ENCODE data around the gene ITPRIP. TPM values are rescaled to one million over a fixed set of nuclear protein-coding genes. Genes with fewer than 3 reads are reported as not detected.

The ITPRIP gene
- polyA plus RNA-seq, 1 of the 3 experiments (the other 2 are of a cell fraction) = 22.1 TPM

DNA sequence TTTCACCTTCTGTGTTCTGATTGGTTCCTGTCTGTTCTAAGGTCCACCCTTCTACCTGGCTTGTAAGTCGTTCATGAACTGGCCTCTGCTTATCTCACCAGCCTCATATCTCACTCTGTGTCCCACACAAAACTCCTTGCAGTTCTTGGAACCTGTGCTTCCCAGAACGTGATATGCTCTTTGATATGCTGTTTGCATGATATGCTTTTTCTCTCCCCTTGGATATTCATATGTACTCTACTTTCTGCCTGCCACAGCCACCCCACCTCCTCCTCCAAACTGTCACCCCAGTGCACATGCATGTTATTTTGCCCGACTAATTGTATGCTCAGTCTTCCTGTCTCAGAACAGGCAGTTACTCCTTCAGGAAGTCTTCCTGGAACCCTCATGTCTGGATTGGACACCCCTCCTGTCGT, 1.9 kb upstream of the ITPRIP start:
- H3K4me1 ChIP-seq (ENCODE audit: control insufficient read depth in 1 of 2, insufficient read depth in 2 of 2, low read depth in 1 of 2, low read length in 1 of 2) = peaks cover 16 to 20% of the 10 kb centered on the region in 2 experiments; a peak in 2 of 4 replicates
- H3K4me2 ChIP-seq = peak overlapping the region; percentile 76; the same call in 1 of the 2 replicates
- no peaks in the 10 kb centered on the region for H3K36me3 ChIP-seq (replicated peaks in 1 of 2; ENCODE audit: control insufficient read depth in 1 of 2, insufficient read depth in 2 of 2, low read length in 1 of 2)
- H3K27ac ChIP-seq (ENCODE audit: low read depth in 2 of 2, low read length in 1 of 2) = peak overlapping the region in 1 of 2 experiments; percentile 98; a peak in 2 of 4 replicates
- no peak overlapping the region for H2AFZ ChIP-seq (ENCODE audit: low read depth)
- ChIA-PET POLR2A (no interaction called here), CTCF (interaction anchor here (7.7 kb wide), 1 partner anchor 34 kb away, joined by 38 read pairs; no protein-coding TSS in a partner anchor)
- TF ChIP-seq FOXM1 (IDR thresholded peaks at IDR 0.05; ENCODE audit: low read depth) = no peak
- TF ChIP-seq TCF12 (IDR thresholded peaks at IDR 0.05) = no peak
- TF ChIP-seq, protein P1, sequence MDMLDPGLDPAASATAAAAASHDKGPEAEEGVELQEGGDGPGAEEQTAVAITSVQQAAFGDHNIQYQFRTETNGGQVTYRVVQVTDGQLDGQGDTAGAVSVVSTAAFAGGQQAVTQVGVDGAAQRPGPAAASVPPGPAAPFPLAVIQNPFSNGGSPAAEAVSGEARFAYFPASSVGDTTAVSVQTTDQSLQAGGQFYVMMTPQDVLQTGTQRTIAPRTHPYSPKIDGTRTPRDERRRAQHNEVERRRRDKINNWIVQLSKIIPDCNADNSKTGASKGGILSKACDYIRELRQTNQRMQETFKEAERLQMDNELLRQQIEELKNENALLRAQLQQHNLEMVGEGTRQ (IDR thresholded peaks at IDR 0.05; ENCODE audit: borderline replicate concordance, low read depth, low read length) = no peak
- TF ChIP-seq MEF2A (IDR thresholded peaks at IDR 0.05; ENCODE audit: borderline replicate concordance, low read depth) = no peak
- TF ChIP-seq, protein P2, sequence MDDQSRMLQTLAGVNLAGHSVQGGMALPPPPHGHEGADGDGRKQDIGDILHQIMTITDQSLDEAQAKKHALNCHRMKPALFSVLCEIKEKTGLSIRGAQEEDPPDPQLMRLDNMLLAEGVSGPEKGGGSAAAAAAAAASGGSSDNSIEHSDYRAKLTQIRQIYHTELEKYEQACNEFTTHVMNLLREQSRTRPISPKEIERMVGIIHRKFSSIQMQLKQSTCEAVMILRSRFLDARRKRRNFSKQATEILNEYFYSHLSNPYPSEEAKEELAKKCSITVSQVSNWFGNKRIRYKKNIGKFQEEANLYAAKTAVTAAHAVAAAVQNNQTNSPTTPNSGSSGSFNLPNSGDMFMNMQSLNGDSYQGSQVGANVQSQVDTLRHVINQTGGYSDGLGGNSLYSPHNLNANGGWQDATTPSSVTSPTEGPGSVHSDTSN (IDR thresholded peaks at IDR 0.05) = no peak
- TF ChIP-seq SIN3A (IDR thresholded peaks at IDR 0.05; ENCODE audit: borderline replicate concordance, low read depth, low read length) = no peak
- H3K4me3 ChIP-seq (ENCODE audit: low read depth in 2 of 2, low read length in 1 of 2) = no peak overlapping the region
- H3K9me3 ChIP-seq = no peaks in the 10 kb centered on the region
- peaks cover 17% of the 10 kb centered on the region for H3F3A ChIP-seq (replicated peaks; ENCODE audit: insufficient read depth)
- H3K9me2 ChIP-seq = no peaks in the 10 kb centered on the region
- no peak for DNase-seq
- peaks cover 8% of the 10 kb centered on the region; the same call in 1 of the 2 replicates for H4K20me1 ChIP-seq (ENCODE audit: insufficient read depth)
- no peak overlapping the region for H3K9ac ChIP-seq
- peaks cover 31% of the 10 kb centered on the region for H3K79me2 ChIP-seq (ENCODE audit: insufficient read depth)
- H3K27me3 ChIP-seq (ENCODE audit: insufficient read depth) = no peaks in the 10 kb centered on the region
- WGBS (ENCODE audit: low lambda C conversion rate) = 75% methylated on average over 4 of the region's 4 CpGs

DNA sequence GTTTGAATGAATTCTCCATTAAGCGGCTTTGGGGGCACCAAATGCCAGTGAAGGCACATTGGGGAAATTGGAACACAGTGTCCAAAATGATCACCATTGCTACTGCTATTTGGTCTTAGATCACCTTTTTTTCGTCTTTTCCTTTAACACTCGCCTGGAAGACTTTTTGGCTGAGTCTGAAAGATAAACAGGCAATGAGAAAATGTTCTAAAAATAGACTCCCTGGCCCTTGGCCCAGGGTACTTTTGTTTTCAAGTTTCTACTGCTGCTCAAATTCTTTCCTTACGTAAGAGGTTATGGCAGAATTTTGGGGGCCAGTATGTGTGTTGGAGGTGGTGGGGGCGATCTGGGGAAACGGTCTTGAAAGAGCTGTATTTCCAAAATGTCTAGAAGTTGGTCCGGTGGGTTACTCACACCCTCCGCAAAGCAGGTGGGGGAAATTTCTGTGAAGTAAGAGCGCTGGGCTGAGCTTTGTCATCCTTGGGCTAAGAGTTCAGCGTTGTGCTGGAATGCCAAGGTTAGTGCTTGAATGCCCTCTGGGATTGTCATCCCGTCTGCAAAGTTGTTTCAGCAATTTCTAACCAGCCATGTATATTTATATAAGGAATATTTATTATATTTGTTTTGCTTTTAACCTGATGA, 1.3 kb upstream of the ITPRIP start:
- Histone ChIP-seq H3K9ac (peak overlapping the region; percentile 96; the same call in 1 of the 2 replicates), H3K27me3 (ENCODE audit: insufficient read depth) (no peaks in the 10 kb centered on the region), H4K20me1 (ENCODE audit: insufficient read depth) (peaks cover 8% of the 10 kb centered on the region; the same call in 1 of the 2 replicates), H3K36me3 (replicated peaks in 1 of 2; ENCODE audit: control insufficient read depth in 1 of 2, insufficient read depth in 2 of 2, low read length in 1 of 2) (no peaks in the 10 kb centered on the region), H3F3A (replicated peaks; ENCODE audit: insufficient read depth) (peaks cover 17% of the 10 kb centered on the region), H2AFZ (ENCODE audit: low read depth) (peak overlapping the region; percentile 85; the same call in 1 of the 2 replicates), H3K79me2 (ENCODE audit: insufficient read depth) (peaks cover 36% of the 10 kb centered on the region), H3K4me1 (ENCODE audit: control insufficient read depth in 1 of 2, insufficient read depth in 2 of 2, low read depth in 1 of 2, low read length in 1 of 2) (peaks cover 16 to 22% of the 10 kb centered on the region in 2 experiments; a peak in 2 of 4 replicates), H3K4me2 (peak overlapping the region; percentile 76), H3K9me3 (no peaks in the 10 kb centered on the region), H3K9me2 (no peaks in the 10 kb centered on the region), H3K4me3 (ENCODE audit: low read depth in 2 of 2, low read length in 1 of 2) (peak overlapping the region in 1 of 2 experiments; percentile 94; a peak in 3 of 4 replicates), H3K27ac (ENCODE audit: low read depth in 2 of 2, low read length in 1 of 2) (peak overlapping the region; percentile 3 to 98; a peak in 3 of 4 replicates)
- ChIA-PET POLR2A (no interaction called here), CTCF (interaction anchor here (2.4 to 7.7 kb wide), 4 partner anchors 11 to 48 kb away, joined by 22 to 65 read pairs (median 31); partner anchors contain the start of gene CFAP58)
- 46% methylated on average over 11 of the region's 11 CpGs for WGBS (ENCODE audit: low lambda C conversion rate)
- no peak for DNase-seq
- TF ChIP-seq EP300 (IDR thresholded peaks at IDR 0.05; ENCODE audit: borderline replicate concordance in 1 of 2, low read depth in 1 of 2, low read length in 1 of 2) (no peak), EZH2phosphoT487 (IDR thresholded peaks at IDR 0.05; ENCODE audit: borderline replicate concordance, low read depth) (no peak), YY1 (IDR thresholded peaks at IDR 0.05; ENCODE audit: low read depth) (no peak), NFIC (IDR thresholded peaks at IDR 0.05; ENCODE audit: borderline replicate concordance) (0 out of 2 replicates have a peak, but pooled peaks have one; percentile 9), TCF12 (IDR thresholded peaks at IDR 0.05) (0 out of 2 replicates have a peak, but pooled peaks have one; percentile 11), RAD21 (IDR thresholded peaks at IDR 0.05; ENCODE audit: low read length) (no peak), CHD2 (IDR thresholded peaks at IDR 0.05; ENCODE audit: low read length, partially characterized antibody) (no peak), FOXM1 (IDR thresholded peaks at IDR 0.05; ENCODE audit: low read depth) (no peak), SMC3 (IDR thresholded peaks at IDR 0.05; ENCODE audit: low read depth, low read length) (no peak), TAF1 (IDR thresholded peaks at IDR 0.05; ENCODE audit: borderline replicate concordance, low read depth, low read length) (no peak), MEF2A (IDR thresholded peaks at IDR 0.05; ENCODE audit: borderline replicate concordance, low read depth) (peak; percentile 94), TEAD4 (IDR thresholded peaks at IDR 0.05; ENCODE audit: borderline replicate concordance, insufficient read depth) (no peak)
- TF ChIP-seq, protein P3, sequence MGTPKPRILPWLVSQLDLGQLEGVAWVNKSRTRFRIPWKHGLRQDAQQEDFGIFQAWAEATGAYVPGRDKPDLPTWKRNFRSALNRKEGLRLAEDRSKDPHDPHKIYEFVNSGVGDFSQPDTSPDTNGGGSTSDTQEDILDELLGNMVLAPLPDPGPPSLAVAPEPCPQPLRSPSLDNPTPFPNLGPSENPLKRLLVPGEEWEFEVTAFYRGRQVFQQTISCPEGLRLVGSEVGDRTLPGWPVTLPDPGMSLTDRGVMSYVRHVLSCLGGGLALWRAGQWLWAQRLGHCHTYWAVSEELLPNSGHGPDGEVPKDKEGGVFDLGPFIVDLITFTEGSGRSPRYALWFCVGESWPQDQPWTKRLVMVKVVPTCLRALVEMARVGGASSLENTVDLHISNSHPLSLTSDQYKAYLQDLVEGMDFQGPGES (IDR thresholded peaks at IDR 0.05; ENCODE audit: low read depth, low read length) = no peak
- TF ChIP-seq, protein P4, sequence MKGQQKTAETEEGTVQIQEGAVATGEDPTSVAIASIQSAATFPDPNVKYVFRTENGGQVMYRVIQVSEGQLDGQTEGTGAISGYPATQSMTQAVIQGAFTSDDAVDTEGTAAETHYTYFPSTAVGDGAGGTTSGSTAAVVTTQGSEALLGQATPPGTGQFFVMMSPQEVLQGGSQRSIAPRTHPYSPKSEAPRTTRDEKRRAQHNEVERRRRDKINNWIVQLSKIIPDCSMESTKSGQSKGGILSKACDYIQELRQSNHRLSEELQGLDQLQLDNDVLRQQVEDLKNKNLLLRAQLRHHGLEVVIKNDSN (IDR thresholded peaks at IDR 0.05; ENCODE audit: borderline replicate concordance, low read depth) = no peak
- TF ChIP-seq, protein P5, sequence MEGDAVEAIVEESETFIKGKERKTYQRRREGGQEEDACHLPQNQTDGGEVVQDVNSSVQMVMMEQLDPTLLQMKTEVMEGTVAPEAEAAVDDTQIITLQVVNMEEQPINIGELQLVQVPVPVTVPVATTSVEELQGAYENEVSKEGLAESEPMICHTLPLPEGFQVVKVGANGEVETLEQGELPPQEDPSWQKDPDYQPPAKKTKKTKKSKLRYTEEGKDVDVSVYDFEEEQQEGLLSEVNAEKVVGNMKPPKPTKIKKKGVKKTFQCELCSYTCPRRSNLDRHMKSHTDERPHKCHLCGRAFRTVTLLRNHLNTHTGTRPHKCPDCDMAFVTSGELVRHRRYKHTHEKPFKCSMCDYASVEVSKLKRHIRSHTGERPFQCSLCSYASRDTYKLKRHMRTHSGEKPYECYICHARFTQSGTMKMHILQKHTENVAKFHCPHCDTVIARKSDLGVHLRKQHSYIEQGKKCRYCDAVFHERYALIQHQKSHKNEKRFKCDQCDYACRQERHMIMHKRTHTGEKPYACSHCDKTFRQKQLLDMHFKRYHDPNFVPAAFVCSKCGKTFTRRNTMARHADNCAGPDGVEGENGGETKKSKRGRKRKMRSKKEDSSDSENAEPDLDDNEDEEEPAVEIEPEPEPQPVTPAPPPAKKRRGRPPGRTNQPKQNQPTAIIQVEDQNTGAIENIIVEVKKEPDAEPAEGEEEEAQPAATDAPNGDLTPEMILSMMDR (IDR thresholded peaks at IDR 0.05) = no peak
- TF ChIP-seq, protein P1 (IDR thresholded peaks at IDR 0.05; ENCODE audit: borderline replicate concordance, low read depth, low read length) = no peak

All from SK-N-SH (cell line).